Central memory CD4-positive, alpha-beta T cell (primary cell): ENCODE data around the gene SHC1.
"Not testable (repeated sequence)": the region's sequence is repeated elsewhere in the genome, so short reads cannot be mapped to it uniquely, and the experiment has no call there.

Experiments used
- DNase-seq: peaks from one replicate; pipeline ENCODE4 v3.0.0; 2022

SHC1 gene

GRCh38 chr1:154995301-154995983, 24.9 kb upstream of the SHC1 start:
- DNase-seq: not testable (repeated sequence)

- no peak for DNase-seq
Measured at GRCh38 chr1:154994591-154994990, 24.0 kb upstream of the SHC1 start.

- no peak for DNase-seq
Measured at GRCh38 chr1:154994269-154994587, 23.7 kb upstream of the SHC1 start.

GRCh38 chr1:154993572-154994268, 23.2 kb upstream of the SHC1 start, which contains the start of gene LENEP:
Gene LENEP, plus strand, starts transcription at chr1:154993586. Its CDS starts 22 bp downstream, at chr1:154993608.
- no peak for DNase-seq

GRCh38 chr1:154992721-154993571, 22.4 kb upstream of the SHC1 start:
- no peak for DNase-seq

GRCh38 chr1:154990276-154990675, 19.7 kb upstream of the SHC1 start:
- no peak for DNase-seq

- no peak for DNase-seq
Measured at GRCh38 chr1:154989195-154989860, 18.8 kb upstream of the SHC1 start.

GRCh38 chr1:154988058-154988954, 17.8 kb upstream of the SHC1 start:
- DNase-seq: no peak

GRCh38 chr1:154987326-154987725, 16.8 kb upstream of the SHC1 start:
- DNase-seq: no peak

- not testable (repeated sequence) for DNase-seq
Measured at GRCh38 chr1:154986736-154987135, 16.2 kb upstream of the SHC1 start.

- DNase-seq: no peak
Measured at GRCh38 chr1:154983776-154984466, 13.4 kb upstream of the SHC1 start.

- peak; percentile 97 for DNase-seq
Measured at GRCh38 chr1:154982897-154983648, 12.5 kb upstream of the SHC1 start, which contains the start of gene FLAD1. Gene FLAD1, plus strand, starts transcription at chr1:154983344. Its CDS starts 351 bp downstream, at chr1:154983695.

- DNase-seq: no peak
Measured at GRCh38 chr1:154982341-154982740, 11.8 kb upstream of the SHC1 start.

- DNase-seq: no peak
Measured at GRCh38 chr1:154978360-154978759, 7.8 kb upstream of the SHC1 start.

GRCh38 chr1:154977762-154978161, 7.2 kb upstream of the SHC1 start:
- DNase-seq: not testable (repeated sequence)

GRCh38 chr1:154975409-154976059, 5.0 kb upstream of the SHC1 start:
- DNase-seq: no peak

GRCh38 chr1:154974808-154975408, 4.4 kb upstream of the SHC1 start:
- peak; percentile 96 for DNase-seq

GRCh38 chr1:154974102-154974807, 3.7 kb upstream of the SHC1 start, which contains the start of gene CKS1B:
Gene CKS1B, plus strand, starts transcription at chr1:154974681. Its CDS starts 65 bp downstream, at chr1:154974746.
- peak; percentile 98 for DNase-seq
